LNCAP (cell line): ENCODE measurements around the gene DDX47.

Source experiments
- TF ChIP-seq, protein P1 (sequence below): fragments of 450-650 bp; IDR thresholded peaks from 2 replicates; pipeline ENCODE4 v1.5.1; 2017; ENCODE audit warnings: mild to moderate bottlenecking

DDX47 gene

DNA sequence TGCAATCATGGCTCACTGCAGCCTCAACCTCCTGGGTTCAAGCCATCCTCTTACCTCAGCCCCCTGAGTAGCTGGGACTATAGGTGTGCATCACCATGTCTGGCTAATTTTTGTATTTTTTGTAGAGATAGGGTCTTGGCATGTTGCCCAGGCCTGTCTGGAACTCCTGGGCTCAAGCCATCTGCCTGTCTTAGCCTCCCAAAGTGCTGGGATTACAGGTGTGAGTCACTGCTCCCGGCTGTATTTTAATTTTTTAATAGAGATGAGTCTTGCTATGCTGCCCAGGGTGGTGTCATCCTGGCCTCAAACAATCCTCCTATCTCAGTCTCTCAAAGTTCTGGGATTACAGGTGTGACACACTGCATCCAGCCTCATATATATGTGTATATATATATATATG lies 46.5 kb downstream of the DDX47 start:
- TF ChIP-seq, protein P1, sequence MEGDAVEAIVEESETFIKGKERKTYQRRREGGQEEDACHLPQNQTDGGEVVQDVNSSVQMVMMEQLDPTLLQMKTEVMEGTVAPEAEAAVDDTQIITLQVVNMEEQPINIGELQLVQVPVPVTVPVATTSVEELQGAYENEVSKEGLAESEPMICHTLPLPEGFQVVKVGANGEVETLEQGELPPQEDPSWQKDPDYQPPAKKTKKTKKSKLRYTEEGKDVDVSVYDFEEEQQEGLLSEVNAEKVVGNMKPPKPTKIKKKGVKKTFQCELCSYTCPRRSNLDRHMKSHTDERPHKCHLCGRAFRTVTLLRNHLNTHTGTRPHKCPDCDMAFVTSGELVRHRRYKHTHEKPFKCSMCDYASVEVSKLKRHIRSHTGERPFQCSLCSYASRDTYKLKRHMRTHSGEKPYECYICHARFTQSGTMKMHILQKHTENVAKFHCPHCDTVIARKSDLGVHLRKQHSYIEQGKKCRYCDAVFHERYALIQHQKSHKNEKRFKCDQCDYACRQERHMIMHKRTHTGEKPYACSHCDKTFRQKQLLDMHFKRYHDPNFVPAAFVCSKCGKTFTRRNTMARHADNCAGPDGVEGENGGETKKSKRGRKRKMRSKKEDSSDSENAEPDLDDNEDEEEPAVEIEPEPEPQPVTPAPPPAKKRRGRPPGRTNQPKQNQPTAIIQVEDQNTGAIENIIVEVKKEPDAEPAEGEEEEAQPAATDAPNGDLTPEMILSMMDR, result no peak

DNA sequence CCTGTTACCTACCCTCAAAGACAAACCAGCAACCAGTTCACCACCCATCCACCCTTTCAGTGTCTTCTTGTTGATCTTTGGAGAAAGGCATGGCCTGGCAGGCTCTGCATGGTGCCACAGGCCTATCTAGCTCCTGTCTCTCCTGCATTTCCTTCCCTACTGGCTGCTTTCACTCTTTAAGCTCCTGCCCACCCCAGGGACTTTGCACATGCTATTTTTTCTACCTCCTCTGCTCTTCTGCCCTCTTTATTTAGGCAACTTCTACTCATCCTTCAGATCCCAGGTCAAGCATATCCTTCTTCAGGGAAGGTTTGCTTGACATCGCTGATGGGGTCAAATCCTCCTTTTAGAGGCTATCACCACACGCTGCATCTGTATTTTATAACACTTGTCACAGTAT lies 51.1 kb downstream of the DDX47 start:
- TF ChIP-seq, protein P1, result no peak

DNA sequence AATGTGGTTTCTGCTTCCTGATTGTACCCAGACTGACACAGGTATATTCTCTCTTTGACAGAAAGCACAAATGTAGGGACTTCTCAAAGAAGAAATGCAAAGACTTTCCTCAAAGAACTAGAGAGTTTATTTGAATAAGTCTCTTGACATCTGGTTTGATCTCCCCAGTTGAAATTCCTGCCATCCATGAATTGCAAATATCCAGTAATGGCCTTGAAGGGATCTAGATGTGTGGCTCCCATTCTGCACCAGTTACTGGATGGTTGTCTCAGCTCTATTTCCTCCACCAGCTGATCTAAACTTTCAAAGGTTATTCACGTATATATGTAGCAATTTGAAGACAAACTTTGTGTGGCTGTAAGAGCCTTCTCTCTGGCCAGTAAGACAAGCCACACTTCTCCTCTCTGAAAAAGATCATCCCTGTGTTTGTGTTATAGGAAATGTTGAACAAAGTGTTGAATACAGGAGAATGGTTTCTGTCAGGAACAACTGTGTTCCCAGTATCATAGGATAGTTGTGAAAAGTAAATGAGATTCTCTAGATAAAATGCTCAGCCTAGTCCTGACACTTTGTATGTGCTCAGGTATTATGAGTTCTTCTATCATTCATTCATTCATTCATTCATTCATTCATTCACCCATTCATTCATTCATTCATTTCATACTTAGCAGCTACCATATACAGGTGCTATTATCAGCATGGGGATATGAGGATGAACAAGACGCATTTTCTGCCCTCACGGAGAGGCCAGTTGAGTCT lies 55.5 kb downstream of the DDX47 start:
- TF ChIP-seq, protein P1, result no peak

DNA sequence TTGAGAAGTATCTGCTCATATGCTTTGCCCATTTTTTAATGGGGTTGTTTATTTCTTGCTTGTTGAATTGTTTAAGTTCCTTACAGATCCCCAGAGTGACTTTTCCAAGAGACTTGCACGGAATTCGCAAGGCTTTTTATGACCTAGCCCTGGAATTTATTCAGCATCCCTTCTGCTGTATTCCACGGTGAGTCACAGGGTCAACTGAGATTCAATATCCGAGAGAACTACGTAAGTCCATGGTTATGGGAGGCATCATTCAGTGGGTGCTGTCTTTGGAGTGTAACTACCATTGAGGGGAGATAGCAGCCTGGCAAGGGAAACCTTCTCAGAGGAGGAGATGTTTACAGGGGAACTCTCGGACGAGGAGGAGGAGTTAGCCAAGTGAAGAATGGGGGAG lies 57.3 kb downstream of the DDX47 start:
- TF ChIP-seq, protein P1, result no peak

DNA sequence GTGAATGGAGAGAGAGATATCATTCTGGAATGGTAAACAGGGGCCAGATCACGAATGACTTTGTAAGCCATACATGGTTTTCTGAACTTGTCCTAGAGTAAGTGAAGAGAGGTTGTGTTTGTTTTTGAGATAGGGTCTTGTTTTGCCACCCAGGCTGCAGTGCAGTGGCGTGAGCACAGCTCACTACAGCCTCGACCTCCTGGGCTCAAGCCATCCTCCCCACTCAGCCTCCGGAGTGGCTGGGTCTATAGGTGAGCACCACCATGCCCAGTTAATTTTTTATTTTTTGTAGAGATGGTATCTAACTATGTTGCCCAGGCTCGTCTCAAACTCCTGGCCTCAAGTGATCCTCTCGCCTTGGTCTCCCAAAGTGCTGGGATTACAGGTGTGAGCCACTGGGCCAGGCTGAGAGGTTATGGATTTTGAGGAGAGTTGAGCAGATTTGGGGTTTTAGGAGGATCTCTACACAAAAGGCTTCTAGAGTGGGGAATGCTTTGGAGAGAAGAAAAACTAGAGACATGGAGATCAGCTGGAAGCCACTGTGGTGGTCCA lies 58.5 kb downstream of the DDX47 start:
- TF ChIP-seq, protein P1, result no peak

DNA sequence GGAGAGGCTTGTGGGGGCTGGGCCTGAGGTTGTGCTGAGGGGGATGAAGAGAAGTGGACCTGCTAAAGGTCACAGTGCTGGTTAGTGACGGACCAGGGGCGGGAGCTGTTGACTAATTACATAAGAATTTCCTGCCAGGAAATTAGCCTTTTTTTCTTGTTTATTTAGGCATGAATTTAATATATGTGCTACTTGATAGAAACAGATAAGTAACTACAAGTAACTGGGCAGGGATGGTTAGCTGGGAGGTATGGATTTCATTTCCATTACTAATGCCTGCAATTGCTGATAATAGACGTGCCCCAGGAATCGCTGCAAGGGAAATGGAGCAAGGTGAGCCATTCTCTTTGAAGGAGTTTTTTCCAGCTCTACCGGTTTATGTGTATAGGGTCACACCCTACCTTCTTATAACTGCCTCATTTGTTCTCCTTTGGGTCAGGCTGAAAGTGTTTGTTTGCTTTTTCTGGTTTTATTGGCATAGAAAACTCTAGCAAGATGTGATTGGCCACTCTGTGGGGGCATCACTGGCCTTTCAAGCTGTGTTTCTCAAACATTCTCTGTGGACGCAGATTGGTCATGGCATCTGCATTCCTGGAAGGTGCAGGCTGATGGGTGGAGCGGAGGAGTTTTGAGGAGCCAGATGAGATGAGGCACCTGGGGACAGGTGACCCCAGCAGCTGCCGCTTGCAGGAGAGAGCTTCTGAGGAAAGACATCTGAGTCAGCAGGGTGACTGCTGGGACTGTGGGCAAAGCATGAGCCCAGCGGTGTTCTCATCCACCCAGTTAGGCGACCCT lies 59.2 kb downstream of the DDX47 start:
- TF ChIP-seq, protein P1, result no peak

DNA sequence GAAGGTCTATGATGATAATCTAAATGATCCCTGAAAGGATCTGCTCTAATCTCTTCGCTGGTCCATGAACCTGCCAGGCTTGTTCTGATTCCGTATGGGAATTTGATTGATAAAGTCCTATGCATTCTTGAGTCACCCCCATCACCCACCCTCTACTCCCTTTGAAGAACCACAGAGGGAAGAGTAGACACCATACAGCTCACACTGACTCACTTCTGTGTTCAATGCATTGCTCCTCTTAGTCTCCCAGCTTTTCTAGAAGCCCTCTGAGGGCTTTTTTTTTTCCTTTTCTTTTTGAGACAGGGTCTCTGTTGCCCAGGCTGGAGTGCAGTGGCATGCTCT lies 59.8 kb downstream of the DDX47 start:
- TF ChIP-seq, protein P1, result no peak
